GM19324 (cell line): ENCODE measurements around the gene VAT1L.

Source experiments
- ATAC-seq: cut with Tn5 transposase; IDR thresholded peaks from one replicate; pipeline ENCODE4 v1.9.1; 2021; ENCODE audit warnings: mild to moderate bottlenecking, moderate library complexity; ENCODE audit not compliant: unreplicated experiment, low FRiP score

VAT1L gene

DNA sequence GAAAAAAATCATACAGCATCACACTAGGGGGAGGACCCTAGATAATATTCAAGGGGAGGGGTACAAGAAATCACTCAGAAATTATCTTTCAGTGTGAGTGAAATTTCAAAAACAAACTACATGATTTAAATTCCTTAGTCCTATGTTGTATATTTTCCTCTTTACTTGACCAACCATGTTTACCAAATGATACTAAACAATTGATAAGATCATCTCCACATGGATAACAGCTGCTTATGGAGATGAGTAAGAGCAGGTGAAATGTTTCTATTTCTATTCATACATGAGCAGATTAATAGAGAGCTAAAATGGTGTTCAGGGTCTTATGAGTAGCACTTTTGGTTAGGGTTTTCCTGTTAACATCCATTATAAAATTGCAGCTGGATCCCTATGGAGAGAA, 7.3 kb upstream of the VAT1L start:
- no peak for ATAC-seq

DNA sequence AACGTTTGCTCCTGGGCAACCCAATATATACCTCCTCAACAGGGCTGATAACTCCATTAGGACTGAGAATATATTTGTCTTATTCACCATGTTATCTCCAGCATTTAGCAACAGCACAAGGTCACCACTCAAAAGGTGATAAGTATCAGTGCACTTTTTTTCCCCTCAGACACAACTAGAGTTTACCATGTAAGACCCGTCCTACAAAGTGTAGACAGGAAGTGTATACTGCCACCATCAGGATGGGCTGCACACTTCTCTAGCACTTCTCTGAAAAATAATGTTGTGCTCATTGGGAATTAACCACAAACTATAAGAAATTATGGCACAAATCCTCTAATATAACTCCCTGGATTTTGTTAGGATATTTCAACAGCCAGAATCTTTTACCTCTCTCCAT, 5.7 kb upstream of the VAT1L start:
- ATAC-seq: no peak

DNA sequence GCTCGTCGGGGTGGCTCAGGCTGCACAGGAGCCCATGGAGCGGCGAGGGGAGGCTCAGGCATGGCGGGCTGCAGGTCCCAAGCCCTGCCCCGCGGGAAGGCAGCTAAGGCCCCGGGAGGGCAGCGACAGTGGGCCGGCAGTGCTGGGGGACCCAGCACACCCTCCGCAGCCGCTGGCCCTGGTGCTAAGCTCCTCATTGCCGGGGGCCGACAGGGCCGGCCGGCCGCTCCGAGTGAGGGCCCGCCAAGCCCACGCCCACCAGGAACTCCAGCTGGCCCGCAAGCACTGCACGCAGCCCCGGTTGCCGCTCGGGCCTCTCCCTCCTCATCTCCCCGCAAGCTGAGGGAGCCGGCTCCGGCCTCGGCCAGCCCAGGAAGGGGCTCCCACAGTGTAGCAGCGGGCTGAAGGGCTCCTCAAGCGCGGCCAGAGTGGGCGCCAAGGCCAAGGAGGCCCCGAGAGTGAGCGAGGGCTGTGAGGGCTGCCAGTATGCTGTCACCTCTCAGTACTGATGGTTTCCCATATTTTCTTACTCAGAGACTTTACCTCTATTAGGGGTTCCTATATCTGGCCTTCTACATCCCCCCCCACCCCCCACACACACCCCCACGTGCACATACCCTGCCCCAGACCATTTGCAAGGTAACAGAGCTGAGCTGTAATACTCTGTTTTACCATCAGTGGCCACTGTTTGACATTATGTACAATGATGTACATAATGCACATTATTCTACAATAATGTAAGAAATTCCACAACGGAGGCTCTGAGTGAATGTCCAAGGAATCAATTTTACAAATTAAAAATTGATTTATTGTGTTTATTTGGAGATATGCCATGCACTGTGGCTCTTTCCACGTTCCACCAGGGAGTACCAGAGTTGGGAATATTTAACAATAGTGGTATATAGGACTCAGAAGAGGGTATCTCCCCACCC, 3.7 kb upstream of the VAT1L start:
- no peak for ATAC-seq

DNA sequence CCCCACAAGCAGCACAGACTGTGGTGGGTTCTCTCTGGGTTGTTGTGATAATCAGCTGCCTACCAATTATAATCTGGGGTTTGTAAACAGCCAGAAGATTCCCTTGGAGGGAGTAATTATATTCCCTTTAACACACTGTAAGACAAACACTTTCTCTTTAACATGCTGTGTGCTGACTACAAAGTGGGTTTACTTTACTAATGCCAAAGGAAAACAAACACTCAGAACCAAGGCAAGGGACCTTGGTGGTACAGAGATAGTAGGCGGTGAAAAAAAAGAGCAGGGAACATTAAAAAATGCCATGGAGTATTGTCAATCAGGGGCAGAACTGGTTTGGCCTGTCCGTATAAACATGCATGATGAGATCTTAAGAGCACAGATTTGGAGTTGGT, 3.0 kb upstream of the VAT1L start:
- ATAC-seq: no peak

DNA sequence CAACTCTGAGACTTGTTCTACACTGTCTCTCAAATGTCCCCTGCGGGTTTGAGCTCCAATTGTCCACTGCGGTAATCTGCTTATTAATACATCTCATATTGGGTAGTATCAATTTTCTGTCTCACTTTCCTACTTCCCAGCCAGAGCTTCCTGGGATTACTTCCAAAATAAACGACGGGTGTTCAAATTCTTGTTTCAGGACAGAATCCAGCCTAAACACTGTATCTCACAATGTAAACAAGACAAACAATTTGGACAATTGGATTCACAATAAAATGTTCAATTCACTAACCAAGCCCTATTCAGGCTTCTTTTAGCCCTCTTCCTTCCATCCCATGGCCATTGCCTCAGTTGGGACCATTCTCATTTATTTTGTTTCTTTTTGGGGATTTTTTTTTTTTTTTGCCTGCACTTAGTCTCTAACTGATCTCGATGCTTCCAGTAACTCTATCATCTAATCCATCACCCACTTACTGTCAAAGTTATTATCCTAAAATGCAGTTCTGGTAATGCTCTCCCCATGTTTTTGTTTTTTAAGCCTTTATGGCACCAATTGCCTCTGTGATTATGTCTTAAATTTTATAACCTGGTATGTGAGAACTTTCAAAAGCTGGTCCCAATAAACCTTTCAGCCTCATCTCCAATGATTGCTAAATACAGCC, 2.0 kb upstream of the VAT1L start:
- no peak for ATAC-seq

- ATAC-seq: no peak
These were observed 912 bp upstream of the VAT1L start for GRCh38 chr16:77787452-77787851.

DNA sequence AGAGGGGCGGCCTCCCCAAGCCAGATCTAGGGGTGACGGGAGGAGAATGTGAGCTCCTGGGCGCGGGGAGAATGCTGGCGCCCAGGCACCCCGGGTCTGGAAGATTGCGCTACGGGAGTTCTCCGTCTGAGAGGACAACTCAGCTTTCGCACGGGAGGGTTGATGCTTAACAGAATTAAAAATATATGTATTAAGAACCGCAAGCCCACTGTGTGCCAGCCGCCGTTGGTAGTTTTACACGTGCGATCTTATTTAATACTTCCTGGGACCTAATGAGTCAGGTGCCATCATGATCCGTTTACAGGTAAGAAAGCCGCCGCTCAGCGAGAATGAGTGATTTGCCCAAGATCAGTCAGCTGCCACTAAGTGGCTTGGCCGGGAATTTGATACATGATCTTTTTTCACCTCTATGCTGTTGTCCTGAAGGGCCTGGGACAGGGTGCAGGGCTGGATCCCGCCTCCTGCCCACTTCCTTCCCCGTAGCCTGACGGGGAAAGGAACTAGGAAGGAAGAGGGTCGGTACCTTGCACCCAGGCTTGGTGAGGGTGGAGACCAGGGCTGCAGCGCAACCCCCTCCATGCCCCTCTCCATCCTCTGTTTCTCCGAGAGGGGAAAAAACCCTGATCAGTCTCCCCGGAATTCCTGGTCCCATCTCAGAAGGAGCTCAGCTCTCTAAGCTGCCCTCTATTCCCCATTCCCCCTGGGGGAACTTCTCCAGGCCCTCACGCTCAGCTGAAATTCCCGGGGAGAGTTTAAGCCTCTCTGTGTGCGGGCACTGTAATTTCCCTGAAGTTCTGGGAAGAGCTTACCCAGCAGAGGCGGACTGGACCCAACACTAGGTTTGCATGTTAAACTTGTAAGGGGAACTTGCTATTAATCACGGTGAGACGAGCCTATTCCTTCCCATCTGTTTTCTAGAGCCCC, 983 bp downstream of the VAT1L start:
- no peak for ATAC-seq

GRCh38 chr16:77790009-77790372, 1.6 kb downstream of the VAT1L start:
- ATAC-seq: no peak

- no peak for ATAC-seq
These were observed 2.5 kb downstream of the VAT1L start for GRCh38 chr16:77790912-77791311.

- no peak for ATAC-seq
These were observed 5.1 kb downstream of the VAT1L start for GRCh38 chr16:77793417-77793816.

DNA sequence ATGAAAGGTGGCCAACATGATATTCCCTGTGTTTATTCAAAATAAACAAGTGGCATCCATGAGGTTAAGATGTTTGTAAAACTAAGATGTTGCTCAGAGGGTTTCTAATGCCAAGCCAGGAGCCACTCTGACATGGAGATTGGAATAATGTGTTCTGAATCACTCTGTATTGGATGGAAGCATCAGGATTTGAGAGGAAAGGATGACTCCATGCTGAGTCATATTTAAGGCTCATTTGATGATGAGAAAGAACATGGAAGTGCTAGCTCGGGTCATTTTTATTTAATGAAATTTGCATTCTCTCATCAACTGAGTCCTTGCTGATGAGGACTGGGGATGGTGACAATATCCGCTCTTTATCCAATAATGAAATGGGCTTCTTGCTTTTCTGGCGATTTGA, 6.2 kb downstream of the VAT1L start:
- ATAC-seq: no peak

DNA sequence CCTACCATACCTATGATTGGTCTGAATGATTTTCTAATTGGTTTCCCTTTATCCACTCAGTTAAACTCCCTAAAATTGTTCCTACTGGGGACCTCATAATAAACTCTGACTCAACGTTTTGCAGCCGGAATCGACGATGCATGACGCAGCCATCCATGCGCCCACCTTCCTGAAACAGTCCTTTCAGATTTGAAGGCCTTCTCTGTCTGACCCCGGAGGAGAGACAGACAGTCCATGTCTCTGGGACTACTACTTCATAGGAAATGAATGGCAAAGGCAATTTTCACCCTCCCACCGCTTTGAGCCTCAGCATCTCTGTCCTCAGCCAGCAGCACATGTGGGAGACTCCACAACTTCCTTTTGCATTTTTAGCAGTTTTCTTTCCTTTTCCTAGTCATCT, 13.5 kb downstream of the VAT1L start:
- no peak for ATAC-seq

- ATAC-seq: no peak
These were observed 17.0 kb downstream of the VAT1L start for GRCh38 chr16:77805398-77805797.

DNA sequence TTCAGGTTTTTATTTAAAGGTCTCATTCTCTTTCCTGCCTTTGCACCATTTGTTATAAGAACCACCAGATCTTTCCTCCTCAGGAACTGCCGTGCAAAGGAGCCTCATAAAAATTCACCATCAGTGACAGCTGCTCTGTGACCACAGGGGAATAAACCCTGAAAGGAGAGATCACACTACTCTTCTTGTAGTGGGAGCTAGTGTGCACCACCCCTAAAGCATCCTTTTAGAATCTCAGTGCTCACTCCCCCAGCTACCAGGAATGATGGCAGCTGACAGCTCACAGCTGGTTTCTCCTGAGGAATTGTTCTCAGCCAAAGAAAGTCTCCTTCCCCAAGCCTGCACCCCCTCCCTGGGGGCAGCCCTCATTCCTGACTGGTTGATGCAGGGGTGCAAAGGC, 18.7 kb downstream of the VAT1L start:
- ATAC-seq: no peak

GRCh38 chr16:77812856-77813500, 24.6 kb downstream of the VAT1L start:
- no peak for ATAC-seq

DNA sequence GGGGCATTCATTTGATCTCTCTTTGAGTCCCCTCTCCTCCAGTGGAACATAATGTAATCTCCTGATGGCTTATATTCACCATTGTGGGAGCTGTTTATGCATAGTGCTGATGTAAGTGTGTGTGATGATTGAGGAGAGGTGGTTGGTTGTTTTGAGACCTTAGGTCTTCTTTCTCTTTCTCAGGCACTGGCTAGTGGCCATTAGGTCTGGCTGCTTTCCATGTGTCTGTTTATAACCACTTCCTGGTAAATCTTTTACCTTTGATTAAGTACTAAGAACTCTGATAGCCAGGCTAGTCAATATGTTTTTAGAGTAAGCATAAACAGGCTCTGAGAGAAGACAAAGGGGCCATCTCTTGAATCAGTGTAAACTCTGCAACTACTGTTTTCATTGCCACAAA, 27.9 kb downstream of the VAT1L start:
- ATAC-seq: no peak

DNA sequence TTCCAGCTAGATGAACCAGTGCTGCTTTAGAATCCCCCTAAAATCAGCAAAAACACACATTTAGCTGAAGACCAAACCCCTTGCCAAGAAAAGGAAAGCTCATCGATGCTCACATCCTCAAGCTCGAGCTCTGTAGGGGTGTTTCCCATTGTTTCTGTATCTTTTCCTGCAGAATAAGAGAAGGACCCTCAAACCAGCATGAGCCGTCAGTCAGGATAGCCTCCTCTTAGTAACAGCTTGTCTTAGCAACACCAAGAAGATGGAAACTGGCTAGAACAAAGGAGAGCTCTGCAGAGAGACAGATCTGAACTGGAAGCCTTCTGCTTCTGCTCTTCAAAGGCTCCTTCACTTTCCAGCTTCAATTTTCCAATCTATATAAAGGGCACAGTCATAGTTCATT, 32.0 kb downstream of the VAT1L start:
- no peak for ATAC-seq

DNA sequence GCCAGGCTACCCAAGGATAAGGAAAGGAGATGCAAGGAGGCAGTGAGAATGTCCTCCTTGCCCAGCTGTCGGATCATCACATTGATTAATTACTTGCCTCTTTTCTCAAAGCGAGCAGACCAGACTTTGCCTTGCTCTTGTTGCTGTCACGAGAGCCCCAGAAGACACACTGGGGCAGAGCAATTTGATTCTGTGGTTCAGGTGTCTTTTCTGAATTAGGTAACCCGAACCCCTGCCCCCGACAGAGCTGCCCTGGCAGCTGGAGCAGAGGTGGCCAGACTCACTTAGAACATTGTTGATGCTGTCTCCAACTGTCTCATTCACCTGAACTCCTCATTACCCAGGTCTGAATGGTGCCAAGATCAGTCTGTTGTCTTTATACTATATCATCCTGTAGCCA, 34.3 kb downstream of the VAT1L start:
- ATAC-seq: no peak

DNA sequence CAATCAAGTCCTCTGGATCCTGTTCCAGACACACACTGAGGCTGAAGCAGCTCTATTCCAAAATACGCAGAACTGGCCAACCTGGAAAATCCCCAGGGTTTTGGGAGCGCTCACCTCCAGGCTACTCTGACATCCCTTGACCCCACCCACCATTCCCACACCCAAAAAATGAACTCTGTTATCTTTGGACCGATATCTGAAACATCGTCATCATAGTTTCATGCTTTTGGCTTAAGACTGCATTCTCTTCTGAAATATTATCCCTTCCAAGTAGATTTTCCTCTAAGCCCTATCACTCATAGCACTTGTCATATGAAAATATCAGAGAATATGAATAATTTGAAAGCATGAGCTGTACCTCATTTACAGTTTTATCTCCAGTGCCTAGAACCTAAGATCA, 34.7 kb downstream of the VAT1L start:
- no peak for ATAC-seq

DNA sequence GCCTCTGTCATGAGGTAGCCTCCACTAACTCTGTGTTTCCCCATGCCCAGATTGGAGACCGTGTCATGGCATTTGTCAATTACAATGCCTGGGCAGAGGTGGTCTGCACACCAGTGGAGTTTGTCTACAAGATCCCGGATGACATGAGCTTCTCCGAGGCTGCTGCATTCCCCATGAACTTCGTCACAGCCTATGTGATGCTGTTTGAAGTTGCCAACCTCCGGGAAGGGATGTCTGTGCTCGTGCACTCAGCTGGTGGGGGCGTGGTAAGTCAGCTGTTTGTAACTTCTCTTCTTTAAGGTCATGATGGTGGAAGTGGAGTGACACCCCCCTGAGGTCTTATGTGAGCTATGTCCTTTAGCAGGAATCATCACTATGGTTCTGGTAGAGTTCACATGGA, 36.8 kb downstream of the VAT1L start:
- ATAC-seq: no peak

GRCh38 chr16:77827032-77827431, 38.7 kb downstream of the VAT1L start:
- no peak for ATAC-seq
